GM18951 (cell line): ENCODE measurements around the gene WDR91.

Experiments used
- POLR2A ChIP-seq: IDR thresholded peaks from 4 replicates; pipeline ENCODE4 v1.6.1; 2011; ENCODE audit warnings: mild to moderate bottlenecking; ENCODE audit not compliant: insufficient read length, insufficient read depth; ENCODE audit errors: extremely low read depth
- in situ Hi-C: fragments of 300-500 bp; cut with MboI; formaldehyde crosslinking; loops from one replicate; pipeline ENCODE4 v1.12.0; 2022; ENCODE audit warnings: low sequenced_read_pairs, mixed read lengths, inconsistent platforms; ENCODE audit not compliant: unreplicated experiment

Gene WDR91

GRCh38 chr7:135147899-135148721, 63.2 kb downstream of the WDR91 start, which contains the start of gene TMEM140:
TMEM140 (plus strand) TSS chr7:135148072; CDS start chr7:135164442, 16,370 bp downstream.
- peak; percentile 58 for TF ChIP-seq POLR2A
- in situ Hi-C loops, result no loop called here

GRCh38 chr7:135147341-135147898, 63.9 kb downstream of the WDR91 start:
- in situ Hi-C loops, result no loop called here
- TF ChIP-seq POLR2A, result no peak

GRCh38 chr7:135143885-135144668, 67.2 kb downstream of the WDR91 start:
- TF ChIP-seq POLR2A, result no peak
- in situ Hi-C loops, result no loop called here
